Stimulated activated CD4-positive, alpha-beta T cell treated with anti-CD3 and anti-CD28 coated beads, TNF-alpha, amount 100 ng/mL, for 1 hour (primary cell): ENCODE results near the gene UTP11.

ENCODE experiments used
- DNase-seq, 3 donors: peaks; one replicate each; pipeline ENCODE4 v3.0.0-alpha.2; 2020; ENCODE audit warnings: low read depth in 3 of 3, low spot score in 1 of 3

UTP11 gene

GRCh38 chr1:38003261-38004250, 9.0 kb upstream of the UTP11 start:
- no peak for DNase-seq

- no peak for DNase-seq
Measured at GRCh38 chr1:38004284-38005108, 8.0 kb upstream of the UTP11 start.

GRCh38 chr1:38005195-38006007, 7.1 kb upstream of the UTP11 start, which contains the start of gene FHL3:
Gene FHL3, minus strand, starts transcription at chr1:38005514. Its CDS starts 6,102 bp downstream, at chr1:37999412.
- no peak for DNase-seq

GRCh38 chr1:38006008-38006828, 6.3 kb upstream of the UTP11 start:
- DNase-seq = no peak

DNA sequence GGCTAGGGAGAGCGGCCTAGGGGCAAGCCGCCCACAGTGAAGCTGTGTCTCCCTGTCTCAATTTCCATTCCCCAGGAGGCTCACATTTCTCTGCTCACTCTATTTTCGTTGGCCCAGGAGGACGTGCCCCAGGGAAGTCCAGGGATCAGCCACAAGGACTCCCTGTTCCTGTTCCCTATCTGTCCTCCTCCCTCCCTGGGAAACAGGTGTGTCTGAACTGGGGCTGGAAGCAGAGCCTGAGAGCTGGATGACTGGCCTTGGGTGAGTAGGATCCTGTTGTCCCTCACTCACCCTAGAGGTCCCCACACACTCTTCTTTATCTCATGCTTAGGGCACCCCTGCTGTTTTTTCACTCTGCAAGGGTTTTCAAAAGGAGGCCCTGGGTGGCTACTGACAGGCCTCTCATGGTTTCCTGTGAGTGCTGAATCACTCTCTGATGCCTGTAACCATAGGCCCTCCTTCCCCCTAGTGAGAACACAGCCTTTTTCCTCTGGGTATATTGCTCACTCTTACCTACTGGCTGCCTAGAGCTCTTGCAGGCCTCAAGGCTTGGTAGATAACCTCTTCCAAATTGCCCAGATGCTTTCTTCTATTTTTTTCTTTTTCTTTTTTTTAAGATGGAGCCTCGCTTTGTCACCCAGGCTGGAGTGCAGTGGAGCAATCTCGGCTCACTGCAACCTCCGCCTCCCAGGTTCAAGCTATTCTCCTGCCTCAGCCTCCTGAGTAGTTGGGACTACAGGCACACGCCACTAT, 3.3 kb upstream of the UTP11 start:
- DNase-seq = no peak

- no peak for DNase-seq
Measured at GRCh38 chr1:38009841-38010180, 2.7 kb upstream of the UTP11 start.

DNA sequence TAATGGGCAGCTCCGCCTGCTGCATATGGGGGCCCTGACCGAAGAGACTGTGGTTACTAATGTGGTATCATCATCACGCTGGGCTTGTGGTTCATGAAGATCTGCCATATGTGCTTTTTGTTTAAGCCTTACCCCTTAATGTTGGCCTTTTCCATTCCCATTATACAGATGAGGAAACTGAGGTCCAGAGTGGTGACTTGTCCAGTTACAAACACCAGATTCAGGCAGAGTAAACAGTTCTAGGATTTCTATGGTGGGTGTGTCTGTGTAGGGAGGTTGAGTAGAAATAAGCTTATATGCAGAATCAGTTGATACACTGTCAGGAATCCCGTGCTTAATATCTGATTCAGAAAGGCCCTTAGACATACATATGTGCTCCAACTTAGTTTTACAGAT, 691 bp downstream of the UTP11 start:
- no peak for DNase-seq

- DNase-seq = no peak
Measured at GRCh38 chr1:38014171-38014570, 1.6 kb downstream of the UTP11 start.

- no peak for DNase-seq
Measured at GRCh38 chr1:38014724-38015424, 2.3 kb downstream of the UTP11 start.

GRCh38 chr1:38015978-38016725, 3.6 kb downstream of the UTP11 start:
- no peak for DNase-seq

- no peak for DNase-seq
Measured at GRCh38 chr1:38018864-38019343, 6.4 kb downstream of the UTP11 start.

GRCh38 chr1:38020396-38020795, 7.9 kb downstream of the UTP11 start:
- no peak for DNase-seq

GRCh38 chr1:38021969-38022368, 9.4 kb downstream of the UTP11 start:
- no peak for DNase-seq

- no peak for DNase-seq
Measured at GRCh38 chr1:38022810-38023209, 10.3 kb downstream of the UTP11 start.

- DNase-seq = no peak
Measured at GRCh38 chr1:38025233-38025632, 12.7 kb downstream of the UTP11 start.

GRCh38 chr1:38025664-38026063, 13.1 kb downstream of the UTP11 start:
- no peak for DNase-seq

- DNase-seq = no peak
Measured at GRCh38 chr1:38026592-38027200, 14.2 kb downstream of the UTP11 start.
